Tibial nerve (tissue), 4 donors: ENCODE data around the gene NOS1AP. TPM values are rescaled to one million over a fixed set of nuclear protein-coding genes. Genes with fewer than 3 reads are reported as not detected.

ENCODE experiments used
- DNase-seq, 2 donors: peaks; one replicate each; pipeline ENCODE4 v3.0.0-alpha.2; 2019; ENCODE audit warnings: low spot score in 2 of 2
- H3K27ac ChIP-seq, 4 donors: fragments of 200-600 bp; sonication (generic) in 3 of 4; one replicate each; pipeline ENCODE4 v1.5.1; 2017 to 2019; ENCODE audit warnings: mild to moderate bottlenecking in 1 of 4
- H3K27me3 ChIP-seq, 2 donors: fragments of 200-600 bp; sonication (generic) in 1 of 2; one replicate each; pipeline versions ENCODE4 v1.5.1 to v1.6.0; 2017 to 2019
- H3K36me3 ChIP-seq, 3 donors: fragments of 200-600 bp; sonication (generic); one replicate each; pipeline ENCODE4 v1.5.1; 2018 to 2019
- H3K4me1 ChIP-seq, 4 donors: fragments of 200-600 bp; sonication (generic) in 3 of 4; one replicate each; pipeline ENCODE4 v1.5.1; 2017 to 2019
- H3K4me3 ChIP-seq, 4 donors: fragments of 200-600 bp; sonication (generic) in 3 of 4; one replicate each; pipeline ENCODE4 v1.5.1; 2017 to 2019; ENCODE audit warnings: mild to moderate bottlenecking in 1 of 4, moderate library complexity in 1 of 4
- H3K9me3 ChIP-seq, 4 donors: fragments of 200-600 bp; sonication (generic) in 3 of 4; one replicate each; pipeline ENCODE4 v1.5.1; 2017 to 2019
- CTCF ChIP-seq, 5 experiments: fragments of 200-600 bp in 3 of 5; fragments of 450-650 bp in 2 of 5; sonication (generic) in 3 of 5; IDR thresholded peaks; one replicate each; pipeline ENCODE4 v1.5.1; 2016 to 2019; ENCODE audit warnings: antibody characterized with exemption in 5 of 5, mild to moderate bottlenecking in 3 of 5, moderate library complexity in 2 of 5
- EP300 ChIP-seq, 2 donors: sonication (generic); formaldehyde crosslinking; IDR thresholded peaks; one replicate each; pipeline ENCODE4 v1.6.1; 2017; ENCODE audit warnings: antibody characterized with exemption in 2 of 2, mild to moderate bottlenecking in 1 of 2
- POLR2A ChIP-seq, 2 donors: fragments of 450-650 bp; IDR thresholded peaks; one replicate each; pipeline ENCODE4 v1.6.1; 2017; ENCODE audit warnings: antibody characterized with exemption in 2 of 2, mild to moderate bottlenecking in 2 of 2, moderate library complexity in 2 of 2
- WGBS, 2 donors: methylation state at CpG; one replicate each; pipeline ENCODE4 v1.1.5; 2018; 5-methylcytosine and 5-hydroxymethylcytosine counted together
- total RNA-seq, 4 donors: library from RNA; depleted of rRNA; stranded (reverse); fragments of >200 nt; gene quantifications; one replicate each; pipeline ENCODE4 v1.1.0, GENCODE V29; 2016

NOS1AP gene
- total RNA-seq, 4 donors from 2014 or later, result 2.7 to 11.2 (median 5.3) TPM

DNA sequence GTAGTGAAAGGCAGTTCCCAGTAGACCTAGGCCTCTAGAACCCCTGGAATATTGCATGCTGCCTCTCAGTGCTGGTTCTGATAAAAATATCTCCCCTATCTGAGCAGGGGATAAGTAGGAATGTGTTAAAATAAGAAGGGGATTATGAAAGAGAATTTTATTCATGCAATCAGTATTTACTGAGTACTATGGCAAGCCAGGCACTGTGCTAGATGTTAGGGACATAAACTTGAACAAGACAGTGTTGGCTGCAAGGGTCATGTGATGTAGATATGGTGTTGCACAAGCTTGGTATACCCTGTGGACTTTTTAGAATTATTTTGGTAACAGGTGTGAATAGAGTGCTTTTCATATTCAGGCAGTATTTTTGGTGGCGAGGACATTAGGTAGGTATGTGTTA, 23.6 kb downstream of the NOS1AP start:
- H3K27me3 ChIP-seq, result no peaks in the 10 kb centered on the region
- H3K9me3 ChIP-seq, result no peaks in the 10 kb centered on the region
- DNase-seq, result no peak
- H3K4me3 ChIP-seq, result no peak overlapping the region
- 92 to 95% methylated on average over 1 of the region's 1 CpG for WGBS, 2 donors
- H3K4me1 ChIP-seq, result peaks cover 0 to 17% (median 3%) of the 10 kb centered on the region in 4 donors
- no peaks in the 10 kb centered on the region for H3K36me3 ChIP-seq
- H3K27ac ChIP-seq, result no peak overlapping the region
- no peak for TF ChIP-seq EP300 (IDR thresholded peaks at IDR 0.05)
- no peak for TF ChIP-seq POLR2A (IDR thresholded peaks at IDR 0.05)
- TF ChIP-seq CTCF (IDR thresholded peaks at IDR 0.05), result no peak

- Histone ChIP-seq H3K36me3 (no peaks in the 10 kb centered on the region), H3K4me3 (no peak overlapping the region), H3K4me1 (peaks cover 0 to 17% (median 3%) of the 10 kb centered on the region in 4 donors), H3K9me3 (no peaks in the 10 kb centered on the region), H3K27me3 (no peaks in the 10 kb centered on the region), H3K27ac (no peak overlapping the region)
- 60 to 69% methylated on average over 1 of the region's 1 CpG for WGBS, 2 donors
- no peak for DNase-seq
- TF ChIP-seq POLR2A (IDR thresholded peaks at IDR 0.05) (no peak), CTCF (IDR thresholded peaks at IDR 0.05) (no peak), EP300 (IDR thresholded peaks at IDR 0.05) (no peak)
These were observed 24.8 kb downstream of the NOS1AP start for GRCh38 chr1:162094271-162094670.

DNA sequence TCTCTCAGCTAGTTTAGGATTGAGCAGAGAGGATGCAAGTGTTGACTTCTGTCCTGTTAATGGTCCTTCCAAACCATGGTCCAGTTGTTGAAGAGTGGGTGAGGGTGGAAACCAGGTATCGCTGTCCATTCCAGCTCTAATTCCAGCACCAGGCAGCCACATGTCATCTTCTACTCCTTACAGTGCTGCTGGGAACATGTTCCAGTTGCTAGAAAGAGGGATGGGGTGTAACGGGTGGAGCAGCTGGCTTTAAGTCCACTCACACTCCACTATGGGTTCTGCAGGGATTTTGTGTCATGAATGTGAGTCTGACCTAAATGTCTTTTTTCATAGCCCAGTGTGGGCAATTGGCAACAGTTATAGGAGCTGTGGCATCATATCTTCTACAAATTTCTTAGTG, 25.2 kb downstream of the NOS1AP start:
- DNase-seq, result no peak
- Histone ChIP-seq H3K36me3 (no peaks in the 10 kb centered on the region), H3K27ac (no peak overlapping the region), H3K4me1 (peaks cover 0 to 17% (median 3%) of the 10 kb centered on the region in 4 donors), H3K27me3 (no peaks in the 10 kb centered on the region), H3K4me3 (no peak overlapping the region), H3K9me3 (no peaks in the 10 kb centered on the region)
- WGBS, 2 donors, result 93 to 100% methylated on average over 2 of the region's 2 CpGs
- TF ChIP-seq POLR2A (IDR thresholded peaks at IDR 0.05) (no peak), EP300 (IDR thresholded peaks at IDR 0.05) (no peak)

DNA sequence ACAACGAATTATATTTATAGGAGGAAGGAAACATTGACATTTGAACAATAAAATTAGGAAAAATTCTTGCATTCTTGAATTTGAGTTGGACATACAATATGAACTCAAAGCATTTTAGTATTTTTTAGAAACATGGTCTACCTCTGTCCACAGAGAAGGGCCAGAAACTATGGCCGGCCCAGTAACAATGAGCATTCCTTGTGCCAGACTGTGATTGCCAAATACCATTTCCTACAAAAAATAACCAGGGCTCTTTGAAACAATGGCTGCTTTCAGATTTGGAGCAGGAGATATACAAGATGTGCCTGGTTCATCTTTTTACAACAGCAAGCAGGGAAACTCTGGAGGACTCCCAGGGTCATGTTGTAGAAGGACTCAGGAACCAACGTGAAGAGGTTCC, 38.4 kb downstream of the NOS1AP start:
- Histone ChIP-seq H3K36me3 (no peaks in the 10 kb centered on the region), H3K27ac (no peak overlapping the region), H3K4me1 (peaks cover 0 to 7% (median 0%) of the 10 kb centered on the region in 4 donors), H3K4me3 (no peak overlapping the region), H3K27me3 (no peaks in the 10 kb centered on the region), H3K9me3 (no peaks in the 10 kb centered on the region)
- DNase-seq, result no peak
- WGBS, 2 donors, result 32 to 35% methylated on average over 3 of the region's 3 CpGs
- no peak for TF ChIP-seq EP300 (IDR thresholded peaks at IDR 0.05)
- no peak for TF ChIP-seq CTCF (IDR thresholded peaks at IDR 0.05)
- no peak for TF ChIP-seq POLR2A (IDR thresholded peaks at IDR 0.05)

DNA sequence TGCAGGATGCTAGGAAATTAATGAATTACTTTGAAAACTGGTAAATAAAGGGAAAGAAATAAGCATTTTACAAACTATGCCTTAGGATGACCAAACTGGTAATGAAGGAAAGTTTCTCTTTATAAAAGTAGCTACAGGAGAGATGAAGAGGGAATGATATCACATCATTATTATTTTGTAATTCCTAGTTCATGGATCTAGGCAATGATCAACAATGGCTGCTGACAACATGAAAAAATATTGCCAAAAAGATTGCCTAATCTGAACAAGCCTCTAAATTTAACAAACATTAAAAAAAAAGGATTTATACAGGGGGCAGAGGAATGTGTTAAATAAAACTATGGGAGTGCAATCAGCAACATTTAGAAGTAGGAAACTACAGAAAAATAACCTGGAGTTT, 38.9 kb downstream of the NOS1AP start:
- DNase-seq, result no peak
- Histone ChIP-seq H3K36me3 (no peaks in the 10 kb centered on the region), H3K9me3 (no peaks in the 10 kb centered on the region), H3K27me3 (no peaks in the 10 kb centered on the region), H3K4me3 (no peak overlapping the region), H3K27ac (no peak overlapping the region), H3K4me1 (peaks cover 0 to 7% (median 0%) of the 10 kb centered on the region in 4 donors)
- TF ChIP-seq CTCF (IDR thresholded peaks at IDR 0.05) (no peak), EP300 (IDR thresholded peaks at IDR 0.05) (no peak), POLR2A (IDR thresholded peaks at IDR 0.05) (no peak)

DNA sequence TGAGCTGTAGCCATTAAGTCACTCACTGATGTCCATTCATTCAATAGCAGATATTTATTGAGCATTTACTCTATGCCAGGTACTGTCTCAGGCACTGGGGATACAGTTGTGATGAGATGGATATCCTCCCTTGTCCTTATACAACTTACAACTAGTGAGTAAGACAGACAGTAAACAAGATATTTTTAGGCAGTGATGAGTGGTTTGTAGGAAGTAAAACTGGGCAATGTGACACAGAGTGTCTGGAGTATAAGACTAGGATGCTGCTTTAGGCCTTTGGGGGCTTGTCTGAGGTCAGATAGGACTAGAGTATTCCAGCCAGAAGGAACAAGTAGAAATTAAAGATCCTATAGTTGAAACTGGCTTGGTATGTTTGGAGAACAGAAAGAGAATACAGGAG, 41.4 kb downstream of the NOS1AP start:
- TF ChIP-seq POLR2A (IDR thresholded peaks at IDR 0.05) (no peak), EP300 (IDR thresholded peaks at IDR 0.05) (no peak), CTCF (IDR thresholded peaks at IDR 0.05) (no peak)
- peaks cover 0 to 7% (median 0%) of the 10 kb centered on the region in 4 donors for H3K4me1 ChIP-seq
- no peak overlapping the region for H3K27ac ChIP-seq
- H3K27me3 ChIP-seq, result no peaks in the 10 kb centered on the region
- H3K4me3 ChIP-seq, result no peak overlapping the region
- H3K36me3 ChIP-seq, result no peaks in the 10 kb centered on the region
- no peaks in the 10 kb centered on the region for H3K9me3 ChIP-seq
- no peak for DNase-seq
